ENCODE data around the gene THAP3. TPM values are rescaled to one million over a fixed set of nuclear protein-coding genes. Genes with fewer than 3 reads are reported as not detected.

Gene THAP3
- total and polyA plus RNA-seq, 9 of the 15 experiments (the other 6 are each of a cell fraction or from before 2014, with no cell fraction given), result 1.9 to 31.2 (median 18.2) TPM

- TF ChIP-seq JUN (IDR thresholded peaks at IDR 0.05; ENCODE audit: borderline replicate concordance, low read depth, low read length) (peak; percentile 83), JUN (CRISPR knock-in tag; IDR thresholded peaks at IDR 0.05; ENCODE audit: borderline replicate concordance) (0 out of 2 replicates have a peak, but pooled peaks have one; percentile 72), HDAC8 (tag; IDR thresholded peaks at IDR 0.05) (0 out of 2 replicates have a peak, but pooled peaks have one; percentile 57), TRIM25 (IDR thresholded peaks at IDR 0.05; ENCODE audit: borderline replicate concordance) (no peak), SMARCA4 (IDR thresholded peaks at IDR 0.05) (peak; percentile 61; the same call in 1 of the 2 replicates), MTA1 (IDR thresholded peaks at IDR 0.05; ENCODE audit: borderline replicate concordance) (peak; percentile 81), BCLAF1 (IDR thresholded peaks at IDR 0.05; ENCODE audit: borderline replicate concordance in 1 of 2, control insufficient read depth in 1 of 2, low read depth in 2 of 2, low read length in 1 of 2) (0 out of 4 replicates have a peak, but pooled peaks of 1 of the 2 experiments have one; percentile 43), ZNF766 (CRISPR knock-in tag; conservative IDR thresholded peaks at IDR 0.05) (peak; percentile 98), NONO (IDR thresholded peaks at IDR 0.05; ENCODE audit: low read depth in 2 of 2, low read length in 1 of 2) (0 out of 4 replicates have a peak, but pooled peaks of 1 of the 2 experiments have one; percentile 16)
- TF ChIP-seq, protein P1, sequence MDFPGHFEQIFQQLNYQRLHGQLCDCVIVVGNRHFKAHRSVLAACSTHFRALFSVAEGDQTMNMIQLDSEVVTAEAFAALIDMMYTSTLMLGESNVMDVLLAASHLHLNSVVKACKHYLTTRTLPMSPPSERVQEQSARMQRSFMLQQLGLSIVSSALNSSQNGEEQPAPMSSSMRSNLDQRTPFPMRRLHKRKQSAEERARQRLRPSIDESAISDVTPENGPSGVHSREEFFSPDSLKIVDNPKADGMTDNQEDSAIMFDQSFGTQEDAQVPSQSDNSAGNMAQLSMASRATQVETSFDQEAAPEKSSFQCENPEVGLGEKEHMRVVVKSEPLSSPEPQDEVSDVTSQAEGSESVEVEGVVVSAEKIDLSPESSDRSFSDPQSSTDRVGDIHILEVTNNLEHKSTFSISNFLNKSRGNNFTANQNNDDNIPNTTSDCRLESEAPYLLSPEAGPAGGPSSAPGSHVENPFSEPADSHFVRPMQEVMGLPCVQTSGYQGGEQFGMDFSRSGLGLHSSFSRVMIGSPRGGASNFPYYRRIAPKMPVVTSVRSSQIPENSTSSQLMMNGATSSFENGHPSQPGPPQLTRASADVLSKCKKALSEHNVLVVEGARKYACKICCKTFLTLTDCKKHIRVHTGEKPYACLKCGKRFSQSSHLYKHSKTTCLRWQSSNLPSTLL (IDR thresholded peaks at IDR 0.05), result no peak
Measured at GRCh38 chr1:6601049-6601922, 23.4 kb upstream of the THAP3 start (continued).

Data from K562 (cell line).